AG08396 (cell line): ENCODE results near the gene MEF2A.
A peak's percentile ranks its signal among the peaks of the same experiment; 100 is the strongest.

Experiments used
- DNase-seq: peaks from one replicate; pipeline ENCODE4 v3.0.0; 2012; ENCODE audit warnings: low spot score, mixed read lengths

The MEF2A gene

GRCh38 chr15:99704444-99704838 lies 138.7 kb downstream of the MEF2A start:
- DNase-seq = peak; percentile 60

- no peak for DNase-seq
These were observed 140.9 kb downstream of the MEF2A start for GRCh38 chr15:99706557-99707303.

GRCh38 chr15:99707473-99708270 lies 141.9 kb downstream of the MEF2A start:
- peak; percentile 28 for DNase-seq

- DNase-seq = peak; percentile 88
These were observed 142.8 kb downstream of the MEF2A start for GRCh38 chr15:99708563-99708962.

GRCh38 chr15:99709243-99709986 lies 143.6 kb downstream of the MEF2A start:
- no peak for DNase-seq

- no peak for DNase-seq
These were observed 145.8 kb downstream of the MEF2A start for GRCh38 chr15:99711625-99712024.

GRCh38 chr15:99712415-99712814 lies 146.6 kb downstream of the MEF2A start:
- no peak for DNase-seq

GRCh38 chr15:99716540-99717095 lies 150.8 kb downstream of the MEF2A start:
- no peak for DNase-seq

- no peak for DNase-seq
These were observed 151.6 kb downstream of the MEF2A start for GRCh38 chr15:99717161-99718009.

- DNase-seq = no peak
These were observed 152.6 kb downstream of the MEF2A start for GRCh38 chr15:99718421-99718820.

- peak; percentile 50 for DNase-seq
These were observed 153.3 kb downstream of the MEF2A start for GRCh38 chr15:99719096-99719541.

GRCh38 chr15:99720533-99720932 lies 154.7 kb downstream of the MEF2A start:
- no peak for DNase-seq

GRCh38 chr15:99721104-99721778 lies 155.5 kb downstream of the MEF2A start:
- DNase-seq = no peak

- DNase-seq = no peak
These were observed 156.1 kb downstream of the MEF2A start for GRCh38 chr15:99721896-99722295.

- no peak for DNase-seq
These were observed 156.6 kb downstream of the MEF2A start for GRCh38 chr15:99722406-99722805.

GRCh38 chr15:99726333-99726732 lies 160.5 kb downstream of the MEF2A start:
- DNase-seq = no peak

GRCh38 chr15:99727330-99727729 lies 161.5 kb downstream of the MEF2A start:
- no peak for DNase-seq

GRCh38 chr15:99727733-99728132 lies 161.9 kb downstream of the MEF2A start:
- no peak for DNase-seq

GRCh38 chr15:99728916-99729315 lies 163.1 kb downstream of the MEF2A start:
- DNase-seq = no peak

GRCh38 chr15:99729327-99729726 lies 163.5 kb downstream of the MEF2A start:
- no peak for DNase-seq

GRCh38 chr15:99729920-99730319 lies 164.1 kb downstream of the MEF2A start:
- peak; percentile 59 for DNase-seq
